ENCODE measurements around the gene ATL1.

Gene ATL1

DNA sequence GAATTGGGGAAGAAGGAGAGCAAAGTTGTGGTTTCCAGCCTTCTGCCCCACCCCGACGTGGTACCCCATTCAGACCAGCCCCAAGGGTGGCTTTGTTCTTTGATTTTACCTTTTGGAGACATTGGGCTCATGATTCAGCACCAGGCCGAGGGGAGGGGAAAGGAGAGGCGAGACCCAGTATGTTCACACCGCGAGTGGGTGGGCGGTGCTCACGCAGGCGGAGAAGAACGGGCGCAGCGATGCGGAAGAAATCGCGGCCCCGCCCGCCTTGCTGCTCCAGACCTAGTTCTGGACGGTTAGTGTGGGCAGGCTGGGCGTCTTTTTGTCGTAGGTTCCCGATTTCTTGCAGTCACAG, 963 bp downstream of the ATL1 start:
- Histone ChIP-seq H3K36me3 (no peaks in the 10 kb centered on the region), H3K27ac (peak overlapping the region; percentile 25; the same call in 1 of the 2 replicates), H3K9ac (peak overlapping the region; percentile 66; the same call in 1 of the 2 replicates), H4K20me1 (peaks cover 15% of the 10 kb centered on the region; the same call in 1 of the 2 replicates), H3K9me3 (no peaks in the 10 kb centered on the region), H3K4me1 (peaks cover 23% of the 10 kb centered on the region), H3K27me3 (peaks cover 22% of the 10 kb centered on the region; the same call in 1 of the 2 replicates), H3K4me3 (peak overlapping the region; percentile 69), H3K4me2 (peak overlapping the region; percentile 97)
- no peak for TF ChIP-seq Cebpa-rat (IDR thresholded peaks at IDR 0.05)

DNA sequence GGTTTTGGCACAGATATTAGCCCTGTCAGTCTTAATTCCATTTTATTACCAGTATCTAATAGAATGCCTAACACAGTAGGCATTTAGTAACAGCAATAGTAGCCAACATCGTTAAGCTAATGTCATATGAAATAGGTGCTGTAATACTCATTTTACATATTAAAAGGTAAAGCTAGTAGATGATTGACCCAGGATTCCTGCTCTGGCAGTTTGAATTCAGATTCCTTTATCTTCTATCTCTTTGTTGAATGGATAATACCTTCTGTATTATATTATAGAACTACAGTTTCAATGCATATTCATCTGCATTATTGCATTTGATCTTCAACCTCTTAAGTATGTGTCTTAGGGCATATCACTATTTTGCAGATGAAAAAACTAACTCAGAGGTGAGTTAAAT, 2.9 kb downstream of the ATL1 start:
- H3K4me1 ChIP-seq: peaks cover 23% of the 10 kb centered on the region
- H4K20me1 ChIP-seq: peaks cover 15% of the 10 kb centered on the region; the same call in 1 of the 2 replicates
- H3K4me3 ChIP-seq: no peak overlapping the region
- H3K9ac ChIP-seq: no peak overlapping the region
- no peak overlapping the region for H3K27ac ChIP-seq
- no peak for TF ChIP-seq Cebpa-rat (IDR thresholded peaks at IDR 0.05)
- no peaks in the 10 kb centered on the region for H3K36me3 ChIP-seq
- H3K9me3 ChIP-seq: no peaks in the 10 kb centered on the region
- no peak overlapping the region for H3K4me2 ChIP-seq
- peaks cover 22% of the 10 kb centered on the region; the same call in 1 of the 2 replicates for H3K27me3 ChIP-seq

- H3K4me1 ChIP-seq: no peaks in the 10 kb centered on the region
- no peak overlapping the region for H3K9ac ChIP-seq
- H4K20me1 ChIP-seq: no peaks in the 10 kb centered on the region
- H3K4me3 ChIP-seq: no peak overlapping the region
- no peak for TF ChIP-seq Cebpa-rat (IDR thresholded peaks at IDR 0.05)
- H3K27ac ChIP-seq: no peak overlapping the region
- H3K4me2 ChIP-seq: no peak overlapping the region
- no peaks in the 10 kb centered on the region for H3K27me3 ChIP-seq
- peaks cover 30% of the 10 kb centered on the region for H3K9me3 ChIP-seq
- no peaks in the 10 kb centered on the region for H3K36me3 ChIP-seq
Measured at GRCh38 chr14:50569714-50570274, 9.8 kb downstream of the ATL1 start.

- no peak for TF ChIP-seq Cebpa-rat (IDR thresholded peaks at IDR 0.05)
- no peaks in the 10 kb centered on the region for H3K27me3 ChIP-seq
- H3K9ac ChIP-seq: no peak overlapping the region
- H3K27ac ChIP-seq: no peak overlapping the region
- no peaks in the 10 kb centered on the region for H3K36me3 ChIP-seq
- no peaks in the 10 kb centered on the region for H3K4me1 ChIP-seq
- no peak overlapping the region for H3K4me3 ChIP-seq
- H3K9me3 ChIP-seq: peaks cover 29% of the 10 kb centered on the region
- H4K20me1 ChIP-seq: no peaks in the 10 kb centered on the region
- no peak overlapping the region for H3K4me2 ChIP-seq
Measured at GRCh38 chr14:50573862-50574261, 13.9 kb downstream of the ATL1 start.

DNA sequence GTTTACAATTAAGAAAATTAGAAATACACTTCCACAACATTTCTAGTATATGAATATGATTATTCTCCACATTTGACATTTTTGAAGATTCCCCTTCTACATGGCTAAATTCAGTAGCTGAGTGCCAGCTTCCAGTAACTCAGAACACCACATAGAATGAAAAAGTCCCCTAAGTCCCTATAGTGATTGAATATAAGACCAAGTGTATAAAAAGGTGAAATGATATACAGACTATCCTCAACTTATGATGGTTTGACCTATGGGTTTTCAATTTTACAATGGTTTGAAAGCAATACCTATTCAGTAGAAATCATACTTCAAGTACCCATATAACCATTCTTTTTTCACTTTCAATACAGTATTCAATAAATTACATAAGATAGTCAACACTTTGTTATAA, 15.8 kb downstream of the ATL1 start:
- Histone ChIP-seq H3K4me1 (no peaks in the 10 kb centered on the region), H3K4me2 (no peak overlapping the region), H3K27ac (no peak overlapping the region), H4K20me1 (no peaks in the 10 kb centered on the region), H3K9me3 (peaks cover 11% of the 10 kb centered on the region), H3K36me3 (no peaks in the 10 kb centered on the region), H3K4me3 (no peak overlapping the region), H3K27me3 (no peaks in the 10 kb centered on the region), H3K9ac (no peak overlapping the region)
- no peak for TF ChIP-seq Cebpa-rat (IDR thresholded peaks at IDR 0.05)

DNA sequence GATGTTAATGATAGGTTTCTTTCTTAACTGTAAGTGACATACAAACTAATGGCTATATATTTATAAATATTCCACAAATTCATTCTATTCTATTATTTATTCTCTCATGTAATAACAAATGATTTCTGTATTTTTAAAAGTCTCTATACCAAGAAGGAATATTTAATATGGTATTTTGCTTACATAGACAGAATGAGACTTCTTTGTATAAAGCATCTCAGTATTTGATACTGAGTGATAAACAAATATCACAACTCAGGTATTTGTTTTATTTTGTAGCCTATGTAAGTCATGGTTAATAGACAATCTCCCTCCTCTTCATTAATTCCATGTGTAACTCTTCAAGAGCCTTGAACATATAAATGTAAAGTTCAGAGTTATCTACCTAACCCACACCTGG, 18.0 kb downstream of the ATL1 start:
- Histone ChIP-seq H3K9ac (no peak overlapping the region), H3K4me2 (no peak overlapping the region), H3K36me3 (no peaks in the 10 kb centered on the region), H3K9me3 (peaks cover under 1% of the 10 kb centered on the region), H4K20me1 (no peaks in the 10 kb centered on the region), H3K27me3 (no peaks in the 10 kb centered on the region), H3K4me3 (no peak overlapping the region), H3K27ac (no peak overlapping the region), H3K4me1 (no peaks in the 10 kb centered on the region)
- no peak for TF ChIP-seq Cebpa-rat (IDR thresholded peaks at IDR 0.05)

- H3K9me3 ChIP-seq: no peaks in the 10 kb centered on the region
- no peak overlapping the region for H3K4me2 ChIP-seq
- H3K36me3 ChIP-seq: no peaks in the 10 kb centered on the region
- no peaks in the 10 kb centered on the region for H3K4me1 ChIP-seq
- H3K27ac ChIP-seq: no peak overlapping the region
- H3K4me3 ChIP-seq: no peak overlapping the region
- TF ChIP-seq Cebpa-rat (IDR thresholded peaks at IDR 0.05): no peak
- H3K9ac ChIP-seq: no peak overlapping the region
- no peaks in the 10 kb centered on the region for H4K20me1 ChIP-seq
- H3K27me3 ChIP-seq: no peaks in the 10 kb centered on the region
Measured at GRCh38 chr14:50578433-50578832, 18.5 kb downstream of the ATL1 start.

- Histone ChIP-seq H3K27me3 (no peaks in the 10 kb centered on the region), H4K20me1 (no peaks in the 10 kb centered on the region), H3K4me1 (no peaks in the 10 kb centered on the region), H3K9me3 (no peaks in the 10 kb centered on the region), H3K4me3 (no peak overlapping the region), H3K9ac (no peak overlapping the region), H3K4me2 (no peak overlapping the region), H3K27ac (no peak overlapping the region), H3K36me3 (no peaks in the 10 kb centered on the region)
- no peak for TF ChIP-seq Cebpa-rat (IDR thresholded peaks at IDR 0.05)
Measured at GRCh38 chr14:50590464-50590863, 30.5 kb downstream of the ATL1 start.

DNA sequence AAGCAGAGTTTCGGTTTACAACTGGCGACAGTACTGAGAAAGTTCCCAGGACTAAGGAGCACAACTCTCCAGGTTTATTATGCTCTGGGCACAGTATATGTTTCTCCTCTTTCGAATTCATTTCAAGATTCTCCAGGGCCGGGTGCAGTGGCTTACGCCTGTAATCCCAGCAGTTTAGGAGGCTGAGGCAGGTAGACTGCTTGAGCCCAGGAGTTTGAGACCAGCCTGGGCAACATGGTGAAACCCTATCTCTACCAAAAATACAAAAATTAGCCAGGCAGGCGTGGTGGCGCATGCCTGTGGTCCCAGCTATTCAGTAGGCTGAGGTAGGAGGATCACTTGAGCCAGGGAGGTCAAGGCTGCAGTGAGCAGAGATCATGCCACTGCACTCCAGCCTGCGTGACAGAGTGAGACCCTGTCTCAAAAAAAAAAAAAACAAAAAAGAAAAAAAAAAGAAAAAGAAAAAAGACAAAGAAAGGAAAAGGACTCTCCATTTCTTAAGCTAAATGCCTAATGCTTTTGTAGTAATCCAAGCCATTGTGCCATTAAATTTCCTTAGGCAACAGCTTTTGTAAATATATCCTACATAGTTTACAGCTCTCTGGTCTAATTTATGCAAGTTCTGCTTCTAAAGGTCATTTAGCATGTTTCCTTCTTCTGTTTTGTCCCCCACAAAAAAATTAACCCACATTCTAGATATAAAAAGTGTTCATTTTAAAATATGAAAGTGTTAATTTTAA, 34.8 kb downstream of the ATL1 start:
- H3K4me1 ChIP-seq: no peaks in the 10 kb centered on the region
- H3K4me3 ChIP-seq: no peak overlapping the region
- no peaks in the 10 kb centered on the region for H4K20me1 ChIP-seq
- TF ChIP-seq Cebpa-rat (IDR thresholded peaks at IDR 0.05): no peak
- H3K27me3 ChIP-seq: no peaks in the 10 kb centered on the region
- H3K27ac ChIP-seq: no peak overlapping the region
- no peak overlapping the region for H3K9ac ChIP-seq
- H3K9me3 ChIP-seq: no peaks in the 10 kb centered on the region
- no peaks in the 10 kb centered on the region for H3K36me3 ChIP-seq
- no peak overlapping the region for H3K4me2 ChIP-seq

DNA sequence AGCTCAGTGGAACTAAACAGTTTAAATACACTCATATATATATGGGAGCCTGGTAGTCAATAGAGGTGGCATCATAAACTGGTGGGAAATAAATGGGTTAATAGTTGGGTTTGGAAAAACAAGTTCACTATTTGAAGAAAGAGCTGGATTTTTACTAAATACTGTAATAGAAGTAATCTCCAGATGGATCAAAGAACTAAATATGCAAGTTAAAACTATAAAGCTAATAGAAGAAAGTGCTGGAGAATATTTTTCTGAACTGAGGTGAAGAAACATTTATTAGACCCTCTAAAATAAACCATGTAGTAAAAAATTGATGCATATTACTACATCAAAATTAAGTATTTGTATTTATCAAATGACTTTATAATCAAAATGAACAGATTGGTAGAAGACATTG, 38.8 kb downstream of the ATL1 start:
- no peak overlapping the region for H3K4me2 ChIP-seq
- peaks cover 12% of the 10 kb centered on the region; the same call in 1 of the 2 replicates for H3K4me1 ChIP-seq
- no peak for TF ChIP-seq Cebpa-rat (IDR thresholded peaks at IDR 0.05)
- H3K27me3 ChIP-seq: no peaks in the 10 kb centered on the region
- no peak overlapping the region for H3K4me3 ChIP-seq
- H3K9ac ChIP-seq: no peak overlapping the region
- no peak overlapping the region for H3K27ac ChIP-seq
- no peaks in the 10 kb centered on the region for H3K9me3 ChIP-seq
- H4K20me1 ChIP-seq: no peaks in the 10 kb centered on the region
- H3K36me3 ChIP-seq: no peaks in the 10 kb centered on the region
